Measurements from ENCODE around the gene LMX1B. TPM values are rescaled to one million over a fixed set of nuclear protein-coding genes. Genes with fewer than 3 reads are reported as not detected.

The LMX1B gene
- total RNA-seq, 1 experiment from 2014 or later = 12.4 TPM

DNA sequence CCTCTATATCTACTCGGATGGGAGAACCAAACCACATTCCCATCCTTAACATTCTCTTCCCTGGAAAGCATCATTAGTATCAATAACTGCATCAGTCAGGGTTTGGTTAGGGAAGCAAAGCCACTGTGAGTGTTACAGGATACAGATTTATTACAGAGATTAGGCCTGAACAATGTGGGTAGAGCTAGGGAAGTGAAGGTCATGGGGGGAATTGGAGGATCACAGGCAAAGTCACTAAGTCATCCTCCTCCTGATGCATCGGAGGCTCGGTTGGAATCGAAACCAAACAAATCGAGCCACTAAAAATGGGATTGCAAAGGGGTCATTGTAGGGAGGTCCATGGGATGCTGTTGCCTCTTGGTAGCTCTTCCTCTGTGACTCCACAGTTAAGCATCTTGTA lies 129.3 kb downstream of the LMX1B start:
- Mint-ChIP-seq H3K27ac (no peak overlapping the region), H3K4me1 (peaks cover 7% of the 10 kb centered on the region; the same call in 1 of the 2 replicates), H3K4me3 (no peak overlapping the region), H3K36me3 (no peaks in the 10 kb centered on the region), H3K27me3 (ENCODE audit: low read depth) (peaks cover 38% of the 10 kb centered on the region), H3K9me3 (no peaks in the 10 kb centered on the region)
- ChIA-PET CTCF (interaction anchor here (1.5 to 2.8 kb wide), 4 partner anchors 30 to 52 kb away, joined by 5 to 31 read pairs (median 8); no protein-coding TSS in a partner anchor), POLR2A (no interaction called here)
- DNase-seq (ENCODE audit: low spot score) (no peak), ATAC-seq (no peak)
- TF ChIP-seq ZNF121 (CRISPR knock-in tag; IDR thresholded peaks at IDR 0.05) (no peak), ATF1 (CRISPR knock-in tag; IDR thresholded peaks at IDR 0.05) (no peak), EMX1 (CRISPR knock-in tag; IDR thresholded peaks at IDR 0.05) (no peak), ELF4 (CRISPR knock-in tag; IDR thresholded peaks at IDR 0.05; ENCODE audit: low read depth) (no peak), NR1H2 (CRISPR knock-in tag; IDR thresholded peaks at IDR 0.05) (no peak), SMAD3 (CRISPR knock-in tag; IDR thresholded peaks at IDR 0.05; ENCODE audit: borderline replicate concordance) (no peak), NR3C1 (CRISPR knock-in tag; conservative IDR thresholded peaks at IDR 0.05; ENCODE audit: low read depth) (no peak), ZNF396 (CRISPR knock-in tag; IDR thresholded peaks at IDR 0.05; ENCODE audit: borderline replicate concordance) (no peak), FOXK1 (CRISPR knock-in tag; IDR thresholded peaks at IDR 0.05) (no peak), TEAD1 (CRISPR knock-in tag; IDR thresholded peaks at IDR 0.05) (no peak), JAZF1 (CRISPR knock-in tag; IDR thresholded peaks at IDR 0.05) (no peak)
- TF ChIP-seq, protein P1, sequence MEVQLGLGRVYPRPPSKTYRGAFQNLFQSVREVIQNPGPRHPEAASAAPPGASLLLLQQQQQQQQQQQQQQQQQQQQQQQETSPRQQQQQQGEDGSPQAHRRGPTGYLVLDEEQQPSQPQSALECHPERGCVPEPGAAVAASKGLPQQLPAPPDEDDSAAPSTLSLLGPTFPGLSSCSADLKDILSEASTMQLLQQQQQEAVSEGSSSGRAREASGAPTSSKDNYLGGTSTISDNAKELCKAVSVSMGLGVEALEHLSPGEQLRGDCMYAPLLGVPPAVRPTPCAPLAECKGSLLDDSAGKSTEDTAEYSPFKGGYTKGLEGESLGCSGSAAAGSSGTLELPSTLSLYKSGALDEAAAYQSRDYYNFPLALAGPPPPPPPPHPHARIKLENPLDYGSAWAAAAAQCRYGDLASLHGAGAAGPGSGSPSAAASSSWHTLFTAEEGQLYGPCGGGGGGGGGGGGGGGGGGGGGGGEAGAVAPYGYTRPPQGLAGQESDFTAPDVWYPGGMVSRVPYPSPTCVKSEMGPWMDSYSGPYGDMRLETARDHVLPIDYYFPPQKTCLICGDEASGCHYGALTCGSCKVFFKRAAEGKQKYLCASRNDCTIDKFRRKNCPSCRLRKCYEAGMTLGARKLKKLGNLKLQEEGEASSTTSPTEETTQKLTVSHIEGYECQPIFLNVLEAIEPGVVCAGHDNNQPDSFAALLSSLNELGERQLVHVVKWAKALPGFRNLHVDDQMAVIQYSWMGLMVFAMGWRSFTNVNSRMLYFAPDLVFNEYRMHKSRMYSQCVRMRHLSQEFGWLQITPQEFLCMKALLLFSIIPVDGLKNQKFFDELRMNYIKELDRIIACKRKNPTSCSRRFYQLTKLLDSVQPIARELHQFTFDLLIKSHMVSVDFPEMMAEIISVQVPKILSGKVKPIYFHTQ (CRISPR knock-in tag; IDR thresholded peaks at IDR 0.05) = no peak
- TF ChIP-seq, protein P2, sequence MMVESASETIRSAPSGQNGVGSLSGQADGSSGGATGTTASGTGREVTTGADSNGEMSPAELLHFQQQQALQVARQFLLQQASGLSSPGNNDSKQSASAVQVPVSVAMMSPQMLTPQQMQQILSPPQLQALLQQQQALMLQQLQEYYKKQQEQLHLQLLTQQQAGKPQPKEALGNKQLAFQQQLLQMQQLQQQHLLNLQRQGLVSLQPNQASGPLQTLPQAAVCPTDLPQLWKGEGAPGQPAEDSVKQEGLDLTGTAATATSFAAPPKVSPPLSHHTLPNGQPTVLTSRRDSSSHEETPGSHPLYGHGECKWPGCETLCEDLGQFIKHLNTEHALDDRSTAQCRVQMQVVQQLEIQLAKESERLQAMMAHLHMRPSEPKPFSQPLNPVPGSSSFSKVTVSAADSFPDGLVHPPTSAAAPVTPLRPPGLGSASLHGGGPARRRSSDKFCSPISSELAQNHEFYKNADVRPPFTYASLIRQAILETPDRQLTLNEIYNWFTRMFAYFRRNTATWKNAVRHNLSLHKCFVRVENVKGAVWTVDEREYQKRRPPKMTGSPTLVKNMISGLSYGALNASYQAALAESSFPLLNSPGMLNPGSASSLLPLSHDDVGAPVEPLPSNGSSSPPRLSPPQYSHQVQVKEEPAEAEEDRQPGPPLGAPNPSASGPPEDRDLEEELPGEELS (CRISPR knock-in tag; IDR thresholded peaks at IDR 0.05) = no peak
- TF ChIP-seq, protein P3, sequence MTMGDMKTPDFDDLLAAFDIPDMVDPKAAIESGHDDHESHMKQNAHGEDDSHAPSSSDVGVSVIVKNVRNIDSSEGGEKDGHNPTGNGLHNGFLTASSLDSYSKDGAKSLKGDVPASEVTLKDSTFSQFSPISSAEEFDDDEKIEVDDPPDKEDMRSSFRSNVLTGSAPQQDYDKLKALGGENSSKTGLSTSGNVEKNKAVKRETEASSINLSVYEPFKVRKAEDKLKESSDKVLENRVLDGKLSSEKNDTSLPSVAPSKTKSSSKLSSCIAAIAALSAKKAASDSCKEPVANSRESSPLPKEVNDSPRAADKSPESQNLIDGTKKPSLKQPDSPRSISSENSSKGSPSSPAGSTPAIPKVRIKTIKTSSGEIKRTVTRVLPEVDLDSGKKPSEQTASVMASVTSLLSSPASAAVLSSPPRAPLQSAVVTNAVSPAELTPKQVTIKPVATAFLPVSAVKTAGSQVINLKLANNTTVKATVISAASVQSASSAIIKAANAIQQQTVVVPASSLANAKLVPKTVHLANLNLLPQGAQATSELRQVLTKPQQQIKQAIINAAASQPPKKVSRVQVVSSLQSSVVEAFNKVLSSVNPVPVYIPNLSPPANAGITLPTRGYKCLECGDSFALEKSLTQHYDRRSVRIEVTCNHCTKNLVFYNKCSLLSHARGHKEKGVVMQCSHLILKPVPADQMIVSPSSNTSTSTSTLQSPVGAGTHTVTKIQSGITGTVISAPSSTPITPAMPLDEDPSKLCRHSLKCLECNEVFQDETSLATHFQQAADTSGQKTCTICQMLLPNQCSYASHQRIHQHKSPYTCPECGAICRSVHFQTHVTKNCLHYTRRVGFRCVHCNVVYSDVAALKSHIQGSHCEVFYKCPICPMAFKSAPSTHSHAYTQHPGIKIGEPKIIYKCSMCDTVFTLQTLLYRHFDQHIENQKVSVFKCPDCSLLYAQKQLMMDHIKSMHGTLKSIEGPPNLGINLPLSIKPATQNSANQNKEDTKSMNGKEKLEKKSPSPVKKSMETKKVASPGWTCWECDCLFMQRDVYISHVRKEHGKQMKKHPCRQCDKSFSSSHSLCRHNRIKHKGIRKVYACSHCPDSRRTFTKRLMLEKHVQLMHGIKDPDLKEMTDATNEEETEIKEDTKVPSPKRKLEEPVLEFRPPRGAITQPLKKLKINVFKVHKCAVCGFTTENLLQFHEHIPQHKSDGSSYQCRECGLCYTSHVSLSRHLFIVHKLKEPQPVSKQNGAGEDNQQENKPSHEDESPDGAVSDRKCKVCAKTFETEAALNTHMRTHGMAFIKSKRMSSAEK (CRISPR knock-in tag; IDR thresholded peaks at IDR 0.05; ENCODE audit: borderline replicate concordance) = no peak
- TF ChIP-seq, protein P4, sequence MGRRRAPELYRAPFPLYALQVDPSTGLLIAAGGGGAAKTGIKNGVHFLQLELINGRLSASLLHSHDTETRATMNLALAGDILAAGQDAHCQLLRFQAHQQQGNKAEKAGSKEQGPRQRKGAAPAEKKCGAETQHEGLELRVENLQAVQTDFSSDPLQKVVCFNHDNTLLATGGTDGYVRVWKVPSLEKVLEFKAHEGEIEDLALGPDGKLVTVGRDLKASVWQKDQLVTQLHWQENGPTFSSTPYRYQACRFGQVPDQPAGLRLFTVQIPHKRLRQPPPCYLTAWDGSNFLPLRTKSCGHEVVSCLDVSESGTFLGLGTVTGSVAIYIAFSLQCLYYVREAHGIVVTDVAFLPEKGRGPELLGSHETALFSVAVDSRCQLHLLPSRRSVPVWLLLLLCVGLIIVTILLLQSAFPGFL (CRISPR knock-in tag; IDR thresholded peaks at IDR 0.05; ENCODE audit: borderline replicate concordance) = no peak
- TF ChIP-seq, protein P5, sequence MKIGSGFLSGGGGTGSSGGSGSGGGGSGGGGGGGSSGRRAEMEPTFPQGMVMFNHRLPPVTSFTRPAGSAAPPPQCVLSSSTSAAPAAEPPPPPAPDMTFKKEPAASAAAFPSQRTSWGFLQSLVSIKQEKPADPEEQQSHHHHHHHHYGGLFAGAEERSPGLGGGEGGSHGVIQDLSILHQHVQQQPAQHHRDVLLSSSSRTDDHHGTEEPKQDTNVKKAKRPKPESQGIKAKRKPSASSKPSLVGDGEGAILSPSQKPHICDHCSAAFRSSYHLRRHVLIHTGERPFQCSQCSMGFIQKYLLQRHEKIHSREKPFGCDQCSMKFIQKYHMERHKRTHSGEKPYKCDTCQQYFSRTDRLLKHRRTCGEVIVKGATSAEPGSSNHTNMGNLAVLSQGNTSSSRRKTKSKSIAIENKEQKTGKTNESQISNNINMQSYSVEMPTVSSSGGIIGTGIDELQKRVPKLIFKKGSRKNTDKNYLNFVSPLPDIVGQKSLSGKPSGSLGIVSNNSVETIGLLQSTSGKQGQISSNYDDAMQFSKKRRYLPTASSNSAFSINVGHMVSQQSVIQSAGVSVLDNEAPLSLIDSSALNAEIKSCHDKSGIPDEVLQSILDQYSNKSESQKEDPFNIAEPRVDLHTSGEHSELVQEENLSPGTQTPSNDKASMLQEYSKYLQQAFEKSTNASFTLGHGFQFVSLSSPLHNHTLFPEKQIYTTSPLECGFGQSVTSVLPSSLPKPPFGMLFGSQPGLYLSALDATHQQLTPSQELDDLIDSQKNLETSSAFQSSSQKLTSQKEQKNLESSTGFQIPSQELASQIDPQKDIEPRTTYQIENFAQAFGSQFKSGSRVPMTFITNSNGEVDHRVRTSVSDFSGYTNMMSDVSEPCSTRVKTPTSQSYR (CRISPR knock-in tag; IDR thresholded peaks at IDR 0.05) = no peak

Measured in WTC11 (cell line).